Activated naive CD4-positive, alpha-beta T cell treated with anti-CD3 and anti-CD28 coated beads, Interleukin-2, amount 10 ng/mL, durations not matched to agents 7 days and 5 days (primary cell): ENCODE measurements around the gene AMT.

ENCODE experiments used
- CTCF ChIA-PET: fragments of 350-600 bp; sonication (Branson Sonifier 250); formaldehyde crosslinking; loops from one replicate; lab custom pipeline; 2021; ENCODE audit warnings: antibody characterized with exemption; lab: Charles Lee
- DNase-seq: peaks from one replicate; pipeline ENCODE4 v3.0.0-alpha.2; 2020
- H3K27ac Mint-ChIP-seq: one replicate; pipeline ENCODE4 v1.8.0; 2021; ENCODE audit warnings: mild to moderate bottlenecking, moderate library complexity, mixed read lengths
- H3K27me3 Mint-ChIP-seq: one replicate; pipeline ENCODE4 v1.8.0; 2021; ENCODE audit warnings: mild to moderate bottlenecking, mixed read lengths
- H3K36me3 Mint-ChIP-seq: one replicate; pipeline ENCODE4 v1.8.0; 2021; ENCODE audit warnings: mixed read lengths
- H3K4me1 Mint-ChIP-seq: one replicate; pipeline ENCODE4 v1.8.0; 2021; ENCODE audit warnings: mixed read lengths
- H3K4me3 Mint-ChIP-seq: one replicate; pipeline ENCODE4 v1.8.0; 2021; ENCODE audit warnings: mild to moderate bottlenecking, moderate library complexity, mixed read lengths
- H3K9me3 Mint-ChIP-seq: one replicate; pipeline ENCODE4 v1.8.0; 2021; ENCODE audit warnings: mixed read lengths

Gene AMT

DNA sequence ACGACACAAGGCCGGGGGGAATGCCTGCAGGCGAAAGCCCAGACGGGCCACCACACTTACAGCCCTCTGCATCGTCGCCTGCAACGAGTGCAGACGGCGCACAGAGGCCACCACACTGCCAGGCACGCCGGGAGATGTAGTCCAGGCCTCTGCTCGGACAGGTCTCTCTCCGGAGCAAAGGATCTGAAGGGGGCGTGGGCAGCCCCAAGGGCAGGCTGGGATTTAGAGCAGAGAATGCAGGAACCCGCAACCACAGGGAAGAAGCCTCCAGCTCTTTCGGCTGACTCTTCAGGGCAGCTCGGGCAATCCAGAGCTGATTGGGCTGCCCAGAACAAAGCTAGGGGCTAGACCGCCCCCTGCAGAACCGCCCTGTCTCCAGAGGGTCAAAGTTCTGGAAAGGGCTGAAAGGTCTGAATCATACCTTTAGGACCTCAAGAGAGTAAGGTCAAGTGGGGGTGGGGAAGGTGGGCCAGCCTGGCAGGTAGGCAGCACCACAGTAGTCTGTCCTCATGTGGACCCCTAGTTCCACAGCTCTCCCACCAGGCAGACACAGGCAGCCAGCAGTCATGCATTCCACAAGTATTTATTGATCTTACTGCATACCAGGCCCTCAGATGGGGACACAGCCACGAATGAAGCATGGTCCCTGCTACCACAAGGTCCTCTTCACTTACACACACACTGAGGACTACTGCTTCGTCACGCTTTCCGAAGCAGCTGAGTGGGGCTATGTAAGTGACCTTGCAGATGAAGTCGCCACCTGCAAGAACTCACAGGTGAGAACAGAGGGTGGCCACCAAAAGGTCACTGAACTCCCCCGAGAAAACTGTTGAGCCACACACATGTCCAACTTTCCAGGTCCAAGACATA, at the start of gene AMT:
TSS of gene AMT (minus strand) at position 95 of the 870 bp plus-strand sequence. CDS start at position 72, 23 bp downstream.
- peaks cover 55% of the 10 kb centered on the region for H3K36me3 Mint-ChIP-seq
- H3K27me3 Mint-ChIP-seq, result no peaks in the 10 kb centered on the region
- H3K4me3 Mint-ChIP-seq, result peak within 1 kb of the TSS; percentile 23
- no peak for DNase-seq
- peaks cover 48% of the 10 kb centered on the region for H3K4me1 Mint-ChIP-seq
- peak within 1 kb of the TSS; percentile 45 for H3K27ac Mint-ChIP-seq
- CTCF ChIA-PET, result no interaction called here
- H3K9me3 Mint-ChIP-seq, result no peaks in the 10 kb centered on the region

- Mint-ChIP-seq H3K27me3 (no peaks in the 10 kb centered on the region), H3K4me3 (peak overlapping the region; percentile 90), H3K4me1 (peaks cover 32% of the 10 kb centered on the region), H3K9me3 (no peaks in the 10 kb centered on the region), H3K36me3 (peaks cover 15% of the 10 kb centered on the region), H3K27ac (peak overlapping the region; percentile 96)
- CTCF ChIA-PET, result interaction anchor here (1.0 to 1.5 kb wide), 3 partner anchors 18 to 377 kb away, joined by 3 to 4 read pairs (median 3); partner anchors contain the start of genes QRICH1 and USP4
- DNase-seq, result no peak
Observed at GRCh38 chr3:49470714-49471420, 48.6 kb upstream of the AMT start.

GRCh38 chr3:49469936-49470713, 47.9 kb upstream of the AMT start, which contains the start of gene DAG1:
TSS of gene DAG1 (plus strand) at chr3:49470267. CDS start at chr3:49510535, 40,268 bp downstream.
- H3K4me1 Mint-ChIP-seq, result peaks cover 28% of the 10 kb centered on the region
- CTCF ChIA-PET, result interaction anchor here (0.6 to 1.5 kb wide), 3 partner anchors 11 to 290 kb away, joined by 3 to 4 read pairs (median 3); partner anchors contain the start of gene USP4
- no peaks in the 10 kb centered on the region for H3K9me3 Mint-ChIP-seq
- H3K27ac Mint-ChIP-seq, result peak within 1 kb of the TSS; percentile 96
- no peaks in the 10 kb centered on the region for H3K27me3 Mint-ChIP-seq
- H3K36me3 Mint-ChIP-seq, result peaks cover 13% of the 10 kb centered on the region
- DNase-seq, result peak; percentile 98
- H3K4me3 Mint-ChIP-seq, result peak within 1 kb of the TSS; percentile 90

GRCh38 chr3:49469037-49469935, 47.0 kb upstream of the AMT start:
- Mint-ChIP-seq H3K4me1 (peaks cover 28% of the 10 kb centered on the region), H3K27ac (peak overlapping the region; percentile 88), H3K36me3 (peaks cover 13% of the 10 kb centered on the region), H3K4me3 (peak overlapping the region; percentile 83), H3K27me3 (no peaks in the 10 kb centered on the region), H3K9me3 (no peaks in the 10 kb centered on the region)
- CTCF ChIA-PET, result interaction anchor here (0.5 to 1.5 kb wide), 5 partner anchors 10 to 289 kb away, joined by 3 to 4 read pairs (median 3); partner anchors contain the start of gene USP4
- no peak for DNase-seq

- DNase-seq, result no peak
- peaks cover 15% of the 10 kb centered on the region for H3K27me3 Mint-ChIP-seq
- H3K4me3 Mint-ChIP-seq, result no peak overlapping the region
- H3K9me3 Mint-ChIP-seq, result no peaks in the 10 kb centered on the region
- H3K36me3 Mint-ChIP-seq, result peaks cover under 1% of the 10 kb centered on the region
- no peak overlapping the region for H3K27ac Mint-ChIP-seq
- peaks cover 15% of the 10 kb centered on the region for H3K4me1 Mint-ChIP-seq
- CTCF ChIA-PET, result no interaction called here
Observed at GRCh38 chr3:49466085-49466484, 43.8 kb upstream of the AMT start.

- Mint-ChIP-seq H3K27ac (no peak overlapping the region), H3K4me1 (peaks cover 11% of the 10 kb centered on the region), H3K36me3 (no peaks in the 10 kb centered on the region), H3K9me3 (no peaks in the 10 kb centered on the region), H3K27me3 (peaks cover 19% of the 10 kb centered on the region), H3K4me3 (no peak overlapping the region)
- DNase-seq, result no peak
- CTCF ChIA-PET, result no interaction called here
Observed at GRCh38 chr3:49465270-49466034, 43.2 kb upstream of the AMT start.

GRCh38 chr3:49462222-49462621, 39.9 kb upstream of the AMT start:
- no peak for DNase-seq
- CTCF ChIA-PET, result interaction anchor here (2.4 kb wide), 1 partner anchor 13 kb away, joined by 9 read pairs; no protein-coding TSS in a partner anchor
- Mint-ChIP-seq H3K36me3 (no peaks in the 10 kb centered on the region), H3K27me3 (peaks cover 31% of the 10 kb centered on the region), H3K4me1 (no peaks in the 10 kb centered on the region), H3K9me3 (no peaks in the 10 kb centered on the region), H3K27ac (no peak overlapping the region), H3K4me3 (no peak overlapping the region)

DNA sequence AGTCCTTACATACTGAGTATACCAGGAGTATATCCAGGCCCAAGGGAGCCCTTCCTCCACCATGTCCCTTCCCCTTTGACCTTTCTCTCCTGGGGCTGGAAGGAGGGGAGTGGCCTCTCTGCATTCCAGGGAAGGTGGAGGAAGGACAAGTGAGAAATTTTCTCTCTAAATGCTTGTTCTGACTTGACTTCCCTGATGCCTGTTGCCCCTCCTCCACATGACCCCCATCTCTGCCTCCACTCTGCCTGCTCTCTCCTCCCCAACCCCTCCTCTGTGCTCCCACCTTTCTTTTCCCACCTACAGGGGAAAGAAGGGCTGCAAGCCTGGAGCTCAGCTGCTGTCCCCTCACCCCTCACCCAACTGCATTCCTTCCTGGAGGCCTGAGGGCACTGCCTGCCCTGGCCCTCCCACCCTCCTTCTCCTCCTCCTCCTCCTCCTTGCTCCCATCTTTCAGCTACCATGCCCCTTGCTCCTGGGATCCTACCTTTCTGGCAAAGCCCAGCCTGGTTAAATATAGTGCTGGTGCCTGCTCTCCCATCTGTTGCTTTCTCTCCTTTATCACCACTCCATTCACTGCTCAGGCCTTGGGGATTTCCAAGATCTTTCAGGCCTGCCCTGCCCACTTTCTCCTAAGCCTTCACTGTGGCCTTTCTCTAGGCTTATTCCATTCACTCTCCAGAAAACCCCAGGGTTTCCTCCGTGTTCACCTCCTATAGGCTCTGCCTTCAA, 39.3 kb upstream of the AMT start:
- H3K9me3 Mint-ChIP-seq, result no peaks in the 10 kb centered on the region
- no peak overlapping the region for H3K27ac Mint-ChIP-seq
- H3K4me1 Mint-ChIP-seq, result no peaks in the 10 kb centered on the region
- DNase-seq, result no peak
- no peaks in the 10 kb centered on the region for H3K36me3 Mint-ChIP-seq
- no peak overlapping the region for H3K4me3 Mint-ChIP-seq
- peaks cover 31% of the 10 kb centered on the region for H3K27me3 Mint-ChIP-seq
- CTCF ChIA-PET, result interaction anchor here (1.1 kb wide), 1 partner anchor 12 kb away, joined by 3 read pairs; no protein-coding TSS in a partner anchor

DNA sequence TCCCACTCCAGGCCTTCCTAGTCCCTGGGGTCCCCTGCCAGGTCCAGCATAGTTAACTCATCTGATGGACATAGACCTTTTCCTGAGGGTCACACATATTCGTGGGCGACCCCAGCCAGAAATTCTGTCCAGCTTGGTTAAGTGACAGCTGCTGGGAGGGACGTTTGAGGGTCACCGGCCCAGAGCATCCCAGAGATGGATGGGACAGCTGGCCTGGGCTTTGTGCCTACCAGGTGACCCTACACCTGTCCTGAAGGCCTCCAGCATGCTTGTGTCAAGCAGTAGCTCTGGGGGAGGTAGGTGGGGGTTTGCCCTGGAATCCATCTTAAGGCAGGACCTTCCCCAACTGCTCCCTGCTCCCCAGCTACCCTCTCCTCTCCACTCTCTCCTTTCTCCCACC, 38.7 kb upstream of the AMT start:
- H3K27ac Mint-ChIP-seq, result no peak overlapping the region
- peaks cover 31% of the 10 kb centered on the region for H3K27me3 Mint-ChIP-seq
- H3K4me1 Mint-ChIP-seq, result no peaks in the 10 kb centered on the region
- no peaks in the 10 kb centered on the region for H3K9me3 Mint-ChIP-seq
- DNase-seq, result no peak
- CTCF ChIA-PET, result interaction anchor here (1.1 kb wide), 1 partner anchor 11 kb away, joined by 3 read pairs; no protein-coding TSS in a partner anchor
- H3K4me3 Mint-ChIP-seq, result no peak overlapping the region
- H3K36me3 Mint-ChIP-seq, result no peaks in the 10 kb centered on the region

DNA sequence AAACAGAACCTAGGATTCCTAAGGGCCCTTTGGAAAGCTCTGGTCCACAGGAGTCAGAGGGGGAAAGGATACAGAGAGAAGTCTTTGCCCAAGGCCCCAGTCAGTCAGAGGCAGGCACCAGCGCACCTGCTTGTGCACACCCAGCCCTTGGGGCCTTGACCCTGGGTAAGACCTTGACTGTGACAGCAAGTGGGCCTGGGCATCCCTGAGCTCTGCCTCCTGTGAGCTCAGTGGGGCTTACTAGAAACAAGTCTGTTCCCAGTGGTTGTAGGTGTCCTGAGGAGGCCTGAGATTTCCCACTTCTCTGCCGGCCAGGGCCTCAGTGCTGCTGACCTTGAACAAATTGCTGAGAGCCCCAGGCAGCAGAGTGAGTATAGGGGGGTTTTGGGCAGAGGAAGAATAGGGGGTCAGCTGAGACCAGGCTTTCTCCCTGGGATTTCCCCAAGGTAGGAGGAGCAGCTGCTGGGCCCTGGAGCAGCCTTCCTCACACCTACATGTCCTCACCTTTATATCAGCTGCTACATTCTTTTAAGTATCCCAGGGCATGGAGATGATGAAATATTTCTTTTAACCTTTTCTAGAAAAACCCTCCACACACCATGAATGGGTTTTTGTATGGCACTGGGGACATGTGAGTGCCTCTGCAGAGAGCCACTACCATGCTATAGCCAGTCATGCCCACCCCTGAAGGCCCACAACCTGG, 38.1 kb upstream of the AMT start:
- Mint-ChIP-seq H3K27me3 (peaks cover 33% of the 10 kb centered on the region), H3K27ac (no peak overlapping the region), H3K36me3 (no peaks in the 10 kb centered on the region), H3K4me1 (no peaks in the 10 kb centered on the region), H3K4me3 (no peak overlapping the region), H3K9me3 (no peaks in the 10 kb centered on the region)
- DNase-seq, result no peak
- CTCF ChIA-PET, result interaction anchor here (1.1 kb wide), 1 partner anchor 11 kb away, joined by 3 read pairs; no protein-coding TSS in a partner anchor

DNA sequence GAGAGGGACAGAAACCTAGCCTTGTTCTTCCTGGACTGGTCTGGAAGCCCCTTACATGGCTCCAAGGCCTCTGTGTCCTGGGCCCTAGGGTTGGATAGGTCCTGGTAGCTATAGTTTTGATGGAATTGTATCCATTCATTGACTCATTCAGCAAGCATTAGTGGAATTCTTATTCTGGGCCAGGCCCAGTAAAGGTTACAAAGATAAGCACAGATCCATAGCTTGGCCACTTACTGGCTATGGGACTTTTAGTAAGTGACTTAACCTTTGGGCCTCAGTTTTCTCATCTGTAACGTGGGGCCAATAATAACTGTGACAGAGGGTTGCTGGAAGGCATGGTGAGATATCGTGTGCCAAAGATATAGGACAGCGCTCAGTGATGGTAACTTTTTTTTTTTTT, 34.2 kb upstream of the AMT start:
- Mint-ChIP-seq H3K9me3 (no peaks in the 10 kb centered on the region), H3K36me3 (no peaks in the 10 kb centered on the region), H3K27me3 (peaks cover 42% of the 10 kb centered on the region), H3K4me1 (no peaks in the 10 kb centered on the region), H3K27ac (no peak overlapping the region), H3K4me3 (no peak overlapping the region)
- no peak for DNase-seq
- CTCF ChIA-PET, result no interaction called here
